IPS DF 6.9 (cell line): ENCODE results near the gene PPIL4.

Source experiments
- DNase-seq: peaks from one replicate; pipeline ENCODE4 v3.0.0-alpha.2; 2013; ENCODE audit warnings: low read depth, low spot score
- H3K27ac ChIP-seq: one replicate; pipeline ENCODE4 v1.5.1; 2013; ENCODE audit warnings: low read length, control low read depth
- H3K27me3 ChIP-seq: 2 replicates; pipeline ENCODE4 v1.6.1; 2013; ENCODE audit warnings: mild to moderate bottlenecking, low read length; ENCODE audit not compliant: control insufficient read depth, insufficient read depth
- H3K36me3 ChIP-seq: 2 replicates; pipeline ENCODE4 v1.6.1; 2013; ENCODE audit warnings: low read length; ENCODE audit not compliant: control insufficient read depth, insufficient read depth
- H3K4me1 ChIP-seq: 2 replicates; pipeline ENCODE4 v1.6.1; 2013; ENCODE audit warnings: low read length; ENCODE audit not compliant: control insufficient read depth, insufficient read depth
- H3K4me3 ChIP-seq: 2 replicates; pipeline ENCODE4 v1.5.1; 2013; ENCODE audit warnings: mild to moderate bottlenecking, low read length
- H3K9me3 ChIP-seq: 2 replicates; pipeline ENCODE4 v1.6.1; 2013; ENCODE audit warnings: low read length, inconsistent platforms; ENCODE audit not compliant: control insufficient read depth, insufficient read depth
- WGBS: extraction: QIAGEN DNeasy Blood & Tissue Kit; methylation state at CpG from one replicate; pipeline ENCODE4 v1.1.7; 2013; ENCODE audit warnings: mixed read lengths, missing lambda C conversion rate; ENCODE audit not compliant: insufficient read length, insufficient coverage; 5-methylcytosine and 5-hydroxymethylcytosine counted together

The PPIL4 gene

GRCh38 chr6:149545754-149546471 lies at the start of gene PPIL4:
Gene PPIL4, minus strand, starts transcription at chr6:149546043. Its CDS starts 38 bp downstream, at chr6:149546005.
- Histone ChIP-seq H3K4me3 (peak within 1 kb of the TSS; percentile 95), H3K4me1 (no peaks in the 10 kb centered on the region), H3K36me3 (no peaks in the 10 kb centered on the region), H3K27ac (no peak within 1 kb of the TSS), H3K9me3 (no peaks in the 10 kb centered on the region), H3K27me3 (no peaks in the 10 kb centered on the region)
- WGBS = no CpG with 5 or more reads among the region's 71 CpGs
- peak; percentile 68 for DNase-seq

GRCh38 chr6:149593408-149593807 lies 47.6 kb upstream of the PPIL4 start:
- Histone ChIP-seq H3K9me3 (no peaks in the 10 kb centered on the region), H3K27ac (no peak overlapping the region), H3K4me3 (no peak overlapping the region), H3K4me1 (no peaks in the 10 kb centered on the region), H3K27me3 (no peaks in the 10 kb centered on the region), H3K36me3 (peaks cover 5% of the 10 kb centered on the region)
- no peak for DNase-seq
- no CpG with 5 or more reads among the region's 1 CpG for WGBS

- Histone ChIP-seq H3K4me3 (no peak overlapping the region), H3K36me3 (peaks cover 5% of the 10 kb centered on the region), H3K4me1 (no peaks in the 10 kb centered on the region), H3K9me3 (no peaks in the 10 kb centered on the region), H3K27me3 (no peaks in the 10 kb centered on the region), H3K27ac (no peak overlapping the region)
- no peak for DNase-seq
- WGBS = no CpG with 5 or more reads among the region's 2 CpGs
Measured at GRCh38 chr6:149592983-149593382, 47.1 kb upstream of the PPIL4 start.

GRCh38 chr6:149586149-149586548 lies 40.3 kb upstream of the PPIL4 start:
- DNase-seq = no peak
- Histone ChIP-seq H3K9me3 (no peaks in the 10 kb centered on the region), H3K4me1 (no peaks in the 10 kb centered on the region), H3K36me3 (no peaks in the 10 kb centered on the region; the same call in 1 of the 2 replicates), H3K4me3 (no peak overlapping the region), H3K27me3 (no peaks in the 10 kb centered on the region), H3K27ac (no peak overlapping the region)
- WGBS = no CpG with 5 or more reads among the region's 2 CpGs

GRCh38 chr6:149581349-149581748 lies 35.5 kb upstream of the PPIL4 start:
- no peaks in the 10 kb centered on the region; the same call in 1 of the 2 replicates for H3K36me3 ChIP-seq
- no peak for DNase-seq
- H3K9me3 ChIP-seq = no peaks in the 10 kb centered on the region
- H3K4me1 ChIP-seq = no peaks in the 10 kb centered on the region
- no peaks in the 10 kb centered on the region for H3K27me3 ChIP-seq
- no CpG with 5 or more reads among the region's 5 CpGs for WGBS
- no peak overlapping the region for H3K27ac ChIP-seq
- H3K4me3 ChIP-seq = no peak overlapping the region

- H3K36me3 ChIP-seq = no peaks in the 10 kb centered on the region; the same call in 1 of the 2 replicates
- H3K27ac ChIP-seq = no peak overlapping the region
- no peak for DNase-seq
- no CpG with 5 or more reads among the region's 5 CpGs for WGBS
- no peaks in the 10 kb centered on the region for H3K4me1 ChIP-seq
- H3K4me3 ChIP-seq = no peak overlapping the region
- H3K27me3 ChIP-seq = no peaks in the 10 kb centered on the region
- no peaks in the 10 kb centered on the region for H3K9me3 ChIP-seq
Measured at GRCh38 chr6:149580880-149581279, 35.0 kb upstream of the PPIL4 start.

GRCh38 chr6:149567945-149568585 lies 22.2 kb upstream of the PPIL4 start:
- no peak for DNase-seq
- H3K36me3 ChIP-seq = no peaks in the 10 kb centered on the region; the same call in 1 of the 2 replicates
- no CpG with 5 or more reads among the region's 7 CpGs for WGBS
- H3K27ac ChIP-seq = no peak overlapping the region
- H3K9me3 ChIP-seq = no peaks in the 10 kb centered on the region
- no peaks in the 10 kb centered on the region for H3K27me3 ChIP-seq
- no peaks in the 10 kb centered on the region for H3K4me1 ChIP-seq
- H3K4me3 ChIP-seq = no peak overlapping the region

- Histone ChIP-seq H3K27me3 (no peaks in the 10 kb centered on the region), H3K9me3 (no peaks in the 10 kb centered on the region), H3K4me3 (peak overlapping the region; percentile 69; the same call in 1 of the 2 replicates), H3K27ac (no peak overlapping the region), H3K36me3 (no peaks in the 10 kb centered on the region; the same call in 1 of the 2 replicates), H3K4me1 (no peaks in the 10 kb centered on the region)
- no CpG with 5 or more reads among the region's 12 CpGs for WGBS
- no peak for DNase-seq
Measured at GRCh38 chr6:149567194-149567586, 21.3 kb upstream of the PPIL4 start.

- no CpG with 5 or more reads among the region's 81 CpGs for WGBS
- Histone ChIP-seq H3K27me3 (no peaks in the 10 kb centered on the region), H3K4me1 (no peaks in the 10 kb centered on the region), H3K27ac (no peak overlapping the region), H3K36me3 (no peaks in the 10 kb centered on the region; the same call in 1 of the 2 replicates), H3K4me3 (peak overlapping the region; percentile 69), H3K9me3 (no peaks in the 10 kb centered on the region)
- no peak for DNase-seq
Measured at GRCh38 chr6:149566410-149567193, 20.8 kb upstream of the PPIL4 start.
